HG02943 (cell line): ENCODE results near the gene NUMA1.

Experiments used
- ATAC-seq: cut with Tn5 transposase; IDR thresholded peaks from one replicate; pipeline ENCODE4 v1.9.1; 2021; ENCODE audit warnings: mild to moderate bottlenecking, low read depth, moderate library complexity; ENCODE audit not compliant: unreplicated experiment

The NUMA1 gene

GRCh38 chr11:72023335-72023734, 57.0 kb downstream of the NUMA1 start:
- no peak for ATAC-seq

DNA sequence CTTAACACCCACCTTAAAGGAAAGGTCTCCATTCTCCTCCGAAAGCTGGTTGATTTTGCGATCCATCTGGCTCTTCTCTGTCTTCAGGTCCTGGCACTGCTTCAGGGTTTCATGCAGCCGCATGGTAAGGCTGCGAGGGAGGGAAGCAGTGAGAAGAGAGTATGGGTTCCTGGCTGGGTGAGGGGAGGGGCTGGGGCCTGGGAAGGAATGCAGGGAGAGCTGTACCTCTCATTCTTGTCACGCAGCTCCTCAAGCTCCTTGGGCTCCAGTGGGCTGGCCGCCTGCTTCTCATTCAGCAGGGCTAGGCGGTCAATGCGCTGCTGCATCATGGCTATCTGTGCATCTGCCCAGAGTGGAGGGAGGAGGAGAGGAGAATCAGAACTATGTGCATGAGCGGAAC, 62.2 kb downstream of the NUMA1 start:
- ATAC-seq, result no peak

- ATAC-seq, result no peak
Measured at GRCh38 chr11:72015511-72016061, 64.8 kb downstream of the NUMA1 start.

DNA sequence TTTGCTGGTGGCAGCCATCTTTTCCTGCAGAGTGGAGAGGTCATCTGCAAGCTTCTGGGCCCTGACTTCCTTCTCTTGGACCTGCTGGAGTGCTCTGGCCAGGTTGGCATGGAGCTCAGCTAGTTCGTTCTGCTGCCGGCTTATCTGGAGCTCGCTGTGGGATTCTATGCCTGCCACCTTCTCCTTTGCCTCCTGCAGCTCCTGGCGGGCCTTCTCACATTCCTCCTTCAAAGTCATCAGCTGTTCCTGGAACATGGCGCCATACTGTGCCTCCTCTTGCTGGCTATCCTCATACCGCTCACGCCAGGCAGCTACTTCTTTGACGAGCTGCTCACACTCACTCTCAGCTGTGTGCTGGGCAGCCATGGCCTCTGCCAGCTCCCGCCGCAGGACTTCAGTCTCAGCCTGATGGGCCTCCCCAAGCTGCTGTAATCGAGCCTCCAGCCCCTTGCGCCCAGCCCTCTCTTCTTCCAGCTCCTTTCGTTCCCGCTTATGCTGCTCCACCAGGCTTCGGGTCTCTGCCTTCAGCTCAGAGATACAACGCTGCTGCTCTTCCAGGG, 65.5 kb downstream of the NUMA1 start:
- no peak for ATAC-seq

DNA sequence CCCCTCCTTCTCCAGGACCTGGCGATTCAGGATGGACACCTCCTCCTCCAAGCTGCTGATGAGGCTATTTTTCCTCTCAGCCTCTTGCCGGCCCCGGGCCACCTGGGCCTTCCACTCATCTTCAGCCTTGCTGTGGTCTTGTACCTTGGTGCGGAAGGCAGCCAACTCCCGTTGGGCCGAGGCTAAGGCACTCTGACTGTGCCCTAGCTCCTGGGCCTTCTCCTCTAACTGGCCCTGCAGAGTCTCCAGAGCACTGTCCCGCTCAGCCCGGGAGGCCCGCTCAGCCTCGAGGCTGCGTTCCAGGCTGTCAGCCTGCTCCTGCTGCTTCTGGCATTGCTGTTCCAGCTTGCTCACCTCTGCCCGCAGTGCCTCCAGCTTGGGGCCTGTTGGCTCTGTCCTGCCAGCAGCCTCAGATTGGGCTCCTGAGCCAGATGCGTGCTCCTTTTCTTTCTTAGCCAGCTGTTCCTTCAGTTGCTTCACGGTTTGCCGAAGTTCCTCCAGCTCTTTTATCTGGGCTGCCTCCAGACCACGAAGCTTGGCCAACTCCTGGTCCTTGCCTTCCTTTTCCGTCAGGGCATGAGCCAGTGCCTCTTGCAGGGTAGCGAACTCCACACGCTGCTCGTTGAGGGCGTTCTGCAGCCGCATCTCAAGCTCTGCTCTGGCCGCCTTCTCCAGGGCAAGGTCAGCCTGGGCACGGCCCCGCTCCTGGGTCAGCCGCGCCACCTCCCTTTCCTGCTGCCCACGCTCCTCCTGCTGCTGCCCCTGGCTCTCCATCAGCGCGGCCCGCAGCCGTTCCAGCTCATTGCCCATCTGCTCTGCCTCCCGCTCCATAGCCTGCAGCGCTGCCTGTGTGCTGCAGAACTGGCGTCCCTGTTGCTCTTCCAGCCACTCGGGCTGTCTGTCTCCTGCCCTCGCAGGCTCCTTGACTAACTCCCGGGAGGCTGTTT, 66.3 kb downstream of the NUMA1 start:
- ATAC-seq, result no peak

GRCh38 chr11:72012897-72013721, 67.2 kb downstream of the NUMA1 start:
- no peak for ATAC-seq

DNA sequence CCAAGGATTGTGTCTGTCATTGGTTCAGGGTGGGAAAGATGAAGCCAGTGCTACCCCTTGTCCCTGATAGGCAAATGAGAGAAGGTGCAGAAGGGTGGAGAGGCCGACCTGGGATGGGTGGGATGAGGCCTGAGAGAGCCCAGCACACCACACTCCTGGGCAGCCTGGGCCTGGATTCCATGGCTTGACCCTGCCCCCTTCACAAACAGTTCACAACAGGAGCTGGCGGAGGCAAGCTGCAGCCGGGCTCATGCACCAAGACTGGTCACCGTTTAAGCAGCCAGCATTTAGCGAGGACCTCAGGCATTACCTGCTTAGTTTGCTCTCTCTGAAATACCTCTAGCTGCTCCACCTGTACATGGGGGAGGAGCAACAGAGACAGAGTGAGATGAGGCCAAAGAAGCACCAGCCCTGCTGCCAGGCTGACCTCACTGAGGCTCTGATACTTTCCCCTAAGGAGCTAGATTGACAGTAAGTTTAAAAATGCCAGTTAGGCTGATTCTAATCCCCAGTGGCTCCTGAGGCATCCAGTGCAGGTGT, 68.2 kb downstream of the NUMA1 start:
- no peak for ATAC-seq

DNA sequence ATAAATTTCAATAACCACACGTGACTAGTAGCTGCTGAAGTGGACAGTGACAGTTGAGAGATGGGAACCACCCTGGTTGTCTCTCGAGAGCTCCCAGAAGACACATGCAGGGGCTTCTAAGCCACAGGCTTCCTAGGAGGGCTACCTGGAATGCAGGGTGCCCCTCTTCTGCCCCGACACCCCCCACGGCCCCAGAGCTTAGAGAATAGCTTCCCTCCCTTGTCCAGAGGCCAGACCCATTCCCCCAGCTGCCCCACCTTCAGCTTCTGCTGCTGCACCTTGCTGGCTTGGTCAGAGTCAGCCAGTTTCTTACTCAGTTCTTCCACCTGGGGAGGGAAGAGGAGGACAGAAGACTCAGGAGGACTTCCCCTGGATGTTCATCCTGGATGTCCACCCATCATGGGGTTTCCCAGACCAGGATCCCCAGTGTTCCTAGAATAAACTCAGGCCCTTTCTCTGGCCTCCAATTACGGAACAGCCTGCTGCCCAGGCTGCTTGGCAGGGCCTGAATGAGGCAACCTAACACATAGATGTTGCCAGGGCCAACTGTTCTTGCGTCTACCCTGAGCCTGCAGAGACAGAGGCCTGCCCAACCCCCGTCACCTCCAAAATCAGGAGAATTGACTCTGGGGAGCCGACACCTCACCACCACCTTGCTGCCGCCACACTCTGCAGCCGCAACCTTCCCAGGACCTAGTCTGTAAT, 69.7 kb downstream of the NUMA1 start:
- ATAC-seq, result no peak

- no peak for ATAC-seq
Measured at GRCh38 chr11:72009156-72009555, 71.2 kb downstream of the NUMA1 start.

DNA sequence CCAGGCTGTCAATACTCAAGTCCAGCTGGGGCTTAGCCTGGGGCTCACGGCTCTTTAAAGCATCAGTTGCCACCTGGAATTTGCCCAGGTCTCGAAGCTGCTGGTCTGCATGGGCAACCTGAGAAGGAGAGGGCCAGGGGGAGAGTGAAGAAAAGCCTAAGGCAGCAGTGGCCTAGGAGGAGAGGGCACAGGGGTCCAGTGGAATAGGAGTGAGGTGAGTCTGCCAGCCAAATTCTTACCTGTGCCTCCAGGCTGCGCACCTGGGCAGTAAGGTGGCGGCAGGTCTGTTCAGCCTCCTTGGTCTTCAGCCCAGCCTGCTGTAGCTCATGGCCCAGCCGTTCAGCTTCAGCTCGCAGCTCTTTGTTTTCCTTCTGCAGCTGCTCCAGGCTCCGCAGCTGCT, 71.6 kb downstream of the NUMA1 start:
- ATAC-seq, result no peak

DNA sequence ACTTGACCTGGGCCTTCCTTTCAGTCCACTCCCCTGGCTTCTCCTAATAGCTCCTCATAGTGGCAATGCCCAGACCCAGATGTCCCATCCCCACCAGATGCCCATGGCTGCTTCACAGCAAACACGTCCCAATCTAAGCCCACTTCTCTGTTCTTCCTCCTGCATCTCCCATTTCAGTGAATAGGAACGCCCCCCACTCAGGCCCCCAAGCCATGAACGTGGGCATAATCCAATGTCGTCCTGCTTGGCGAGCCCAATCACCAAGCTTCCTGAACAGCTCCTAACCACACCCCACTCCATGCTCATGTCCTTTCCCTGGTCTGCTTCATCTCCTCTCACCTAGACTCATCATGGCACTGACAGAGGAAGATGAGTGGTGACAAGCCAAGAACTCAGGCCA, 72.8 kb downstream of the NUMA1 start:
- no peak for ATAC-seq

GRCh38 chr11:72007089-72007476, 73.3 kb downstream of the NUMA1 start:
- no peak for ATAC-seq

GRCh38 chr11:72006309-72007088, 73.8 kb downstream of the NUMA1 start:
- ATAC-seq, result no peak

DNA sequence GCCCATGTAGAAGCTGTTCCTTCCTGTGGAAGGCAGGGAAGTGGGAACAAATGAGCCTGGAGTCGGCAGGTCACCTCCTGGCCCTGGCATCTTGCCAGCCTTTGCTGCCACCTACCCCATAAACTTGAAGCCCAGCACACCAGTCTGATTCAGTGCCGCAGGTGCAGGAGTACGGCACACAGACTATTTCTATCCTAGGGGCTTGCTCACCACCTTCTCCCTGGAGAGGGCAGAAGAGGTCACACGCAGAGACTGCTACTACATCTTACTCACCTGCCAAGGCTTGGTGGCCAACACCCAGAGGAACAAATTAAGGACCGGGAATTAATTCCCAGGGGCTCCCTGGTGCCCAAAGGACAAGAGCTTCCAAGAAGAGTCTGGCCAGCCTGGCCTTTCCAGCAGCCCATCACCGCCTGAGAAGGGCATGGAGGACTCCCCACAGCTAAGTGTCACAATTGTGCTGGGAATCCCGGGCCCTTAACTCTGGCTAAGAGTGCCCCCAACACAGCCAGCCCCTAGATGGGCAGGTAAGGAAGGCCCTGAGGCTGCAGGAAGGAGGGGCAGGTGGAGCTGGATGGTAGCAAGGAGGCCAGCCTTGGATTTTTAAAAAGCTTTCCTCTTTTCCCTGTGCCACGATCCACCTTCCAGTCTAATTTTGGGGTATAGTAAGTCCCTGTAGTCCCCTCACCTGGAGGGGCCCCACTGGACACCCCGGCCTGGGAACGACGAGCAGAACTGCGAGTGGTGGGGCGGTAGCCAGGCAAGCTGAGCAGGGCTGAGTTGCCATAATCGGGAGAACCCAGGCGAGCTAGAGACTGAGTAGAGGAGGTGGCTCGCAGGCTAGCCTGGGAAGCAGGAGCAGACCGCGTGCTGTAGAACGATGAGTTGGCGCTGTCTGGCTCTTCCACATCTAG, 74.7 kb downstream of the NUMA1 start:
- ATAC-seq, result no peak

- ATAC-seq, result no peak
Measured at GRCh38 chr11:72004515-72005346, 75.6 kb downstream of the NUMA1 start.

DNA sequence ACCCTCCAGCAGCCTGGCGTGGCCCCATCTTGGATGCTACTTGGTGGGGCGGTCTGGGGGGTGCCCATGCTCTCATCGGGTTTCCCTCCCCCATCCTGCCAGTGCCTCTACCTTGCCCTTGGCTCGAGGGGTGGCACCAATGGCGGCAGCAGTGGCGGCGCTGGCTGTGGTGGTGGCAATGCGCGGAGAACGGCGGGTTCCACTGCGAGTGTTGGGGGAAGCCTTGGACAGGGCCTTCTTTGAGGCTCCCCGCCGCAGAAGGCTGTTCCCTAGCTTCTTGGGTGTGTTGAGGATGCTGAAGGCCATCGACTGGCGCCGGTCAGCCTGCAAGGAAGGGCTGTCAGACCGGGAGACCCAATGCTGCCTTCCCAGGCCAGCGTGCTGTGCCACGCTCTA, 76.6 kb downstream of the NUMA1 start:
- ATAC-seq, result no peak
